PC-9 (cell line): ENCODE measurements around the gene SMARCD1. TPM values are rescaled to one million over a fixed set of nuclear protein-coding genes. Genes with fewer than 3 reads are reported as not detected.
A peak's percentile ranks its signal among the peaks of the same experiment; 100 is the strongest.

Experiments used
- BruUV-seq: library from RNA; stranded (reverse); fragments of 400-500 nt; replicated peaks from 2 replicates; lab custom pipeline; 2021; lab: Mats Ljungman, UMichigan
- CTCF ChIA-PET: fragments of 300-600 bp; sonication (Branson Sonifier 250); formaldehyde crosslinking; loops from one replicate; lab custom pipeline; 2022; ENCODE audit warnings: antibody characterized with exemption; lab: Charles Lee
- POLR2A ChIA-PET: fragments of 300-600 bp; sonication (Branson Sonifier 250); formaldehyde crosslinking; loops from one replicate; lab custom pipeline; 2022; ENCODE audit warnings: antibody characterized with exemption; ENCODE audit not compliant: unreplicated experiment; lab: Charles Lee
- DNase-seq, 2 experiments: peaks; one replicate each; pipeline versions ENCODE4 v3.0.0 to v3.0.0-alpha.2; 2015 to 2022; ENCODE audit warnings: mixed read lengths in 1 of 2
- H2AFZ ChIP-seq: fragments of 200-600 bp; sonication (generic); 2 replicates; pipeline ENCODE4 v1.8.1; 2017; ENCODE audit warnings: antibody characterized with exemption
- H3F3A ChIP-seq: fragments of 200-600 bp; sonication (generic); 2 replicates; pipeline ENCODE4 v1.8.1; 2017; ENCODE audit warnings: antibody characterized with exemption, mild to moderate bottlenecking, low read depth; ENCODE audit not compliant: insufficient read depth
- H3K27ac ChIP-seq: fragments of 200-600 bp; sonication (generic); 2 replicates; pipeline ENCODE4 v1.6.1; 2016; ENCODE audit warnings: mixed run types
- H3K27me3 ChIP-seq: fragments of 200-600 bp; sonication (generic); 2 replicates; pipeline ENCODE4 v1.6.1; 2016; ENCODE audit warnings: low read depth, mixed run types; ENCODE audit not compliant: insufficient read depth
- H3K36me3 ChIP-seq: fragments of 200-600 bp; sonication (generic); 2 replicates; pipeline ENCODE4 v1.6.1; 2016; ENCODE audit warnings: low read depth, mixed run types
- H3K4me1 ChIP-seq: fragments of 200-600 bp; sonication (generic); replicated peaks from 2 replicates; pipeline ENCODE4 v1.6.1; 2016; ENCODE audit warnings: mixed run types; ENCODE audit not compliant: insufficient read depth
- H3K4me2 ChIP-seq: fragments of 200-600 bp; sonication (generic); 2 replicates; pipeline ENCODE4 v1.6.1; 2017; ENCODE audit warnings: mixed run types
- H3K4me3 ChIP-seq: fragments of 200-600 bp; sonication (generic); 2 replicates; pipeline ENCODE4 v1.6.1; 2016; ENCODE audit warnings: mixed run types
- H3K79me2 ChIP-seq: fragments of 200-600 bp; sonication (generic); 2 replicates; pipeline ENCODE4 v1.6.1; 2017; ENCODE audit warnings: low read depth, mixed run types
- H3K9me2 ChIP-seq: fragments of 200-600 bp; sonication (generic); 2 replicates; pipeline ENCODE4 v1.8.1; 2017; ENCODE audit warnings: mild to moderate bottlenecking; ENCODE audit not compliant: insufficient read depth
- H3K9me3 ChIP-seq: fragments of 200-600 bp; sonication (generic); 2 replicates; pipeline ENCODE4 v1.8.1; 2016; ENCODE audit warnings: low read depth; ENCODE audit not compliant: insufficient read depth
- H4K20me1 ChIP-seq: fragments of 200-600 bp; sonication (generic); 2 replicates; pipeline ENCODE4 v1.8.1; 2017; ENCODE audit not compliant: insufficient read depth
- EZH2 ChIP-seq: fragments of 200-600 bp; sonication (generic); IDR thresholded peaks from 2 replicates; pipeline ENCODE4 v1.8.0; 2017; ENCODE audit warnings: antibody characterized with exemption, low read depth
- intact Hi-C: fragments of 100-400 bp; cut with micrococcal nuclease; formaldehyde crosslinking; loops from one replicate; pipeline ENCODE4 v1.10.0; 2022; ENCODE audit not compliant: unreplicated experiment
- total RNA-seq: library from RNA; stranded (reverse); gene quantifications from 2 replicates; pipeline ENCODE4 v1.2.3, GENCODE V29; 2021
- TF ChIP-seq, protein P1 (sequence below): fragments of 200-600 bp; sonication (generic); conservative IDR thresholded peaks from 2 replicates; pipeline ENCODE4 v1.6.1; 2017; ENCODE audit warnings: mixed run types, antibody characterized with exemption, mild to moderate bottlenecking, moderate library complexity

Gene SMARCD1
- total RNA-seq, 1 experiment from 2014 or later, result 48.8 TPM

DNA sequence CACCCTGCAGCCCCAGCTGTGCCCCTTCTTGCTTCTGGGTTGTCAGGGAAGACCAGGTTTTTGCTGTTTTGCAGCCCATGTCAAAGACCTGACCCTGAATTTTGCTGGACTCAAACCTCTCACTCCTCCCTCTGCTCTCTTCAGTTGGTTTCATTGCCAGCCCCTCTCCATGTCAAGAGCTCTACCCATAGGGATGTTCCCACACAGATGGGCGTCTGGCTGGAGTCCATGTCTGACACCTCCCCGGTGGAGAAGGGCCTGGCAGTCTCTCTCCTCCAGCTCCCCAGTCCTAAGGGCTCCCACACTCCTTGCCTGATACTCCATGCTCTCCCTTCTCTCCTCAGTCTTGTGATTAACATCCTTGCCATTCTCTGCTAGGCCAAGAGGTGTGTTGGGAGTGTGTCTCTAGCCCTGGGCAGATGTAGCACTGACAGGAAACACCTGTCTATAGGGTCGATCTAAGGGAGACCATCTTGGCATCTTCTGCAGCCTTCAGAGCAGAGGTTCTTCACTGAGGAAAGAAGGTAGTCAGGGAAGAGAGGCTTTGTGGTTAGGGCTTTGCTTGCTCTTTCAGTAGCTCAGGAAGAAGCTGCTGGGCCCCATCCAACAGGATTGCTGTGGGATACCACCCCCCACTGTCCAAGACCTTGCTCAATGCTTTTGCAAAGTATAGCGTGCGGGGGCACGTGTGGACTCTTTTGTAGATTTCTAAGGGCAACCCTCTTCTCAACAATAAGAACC, 23.0 kb upstream of the SMARCD1 start:
- POLR2A ChIA-PET, result interaction anchor here (0.6 to 0.7 kb wide), 2 partner anchors 99 to 221 kb away, joined by 3 to 5 read pairs; partner anchors contain the start of gene LIMA1
- BruUV-seq, result no TSS peak

GRCh38 chr12:50062728-50063460, 22.2 kb upstream of the SMARCD1 start:
- POLR2A ChIA-PET, result interaction anchor here (0.7 kb wide), 1 partner anchor 100 kb away, joined by 5 read pairs; no protein-coding TSS in a partner anchor
- no peaks in the 10 kb centered on the region for H3K9me2 ChIP-seq
- no peak overlapping the region for H3K4me3 ChIP-seq
- H3F3A ChIP-seq, result peaks cover 11% of the 10 kb centered on the region; the same call in 1 of the 2 replicates
- no TSS peak for BruUV-seq
- H3K27ac ChIP-seq, result no peak overlapping the region
- no peaks in the 10 kb centered on the region for H3K36me3 ChIP-seq
- H2AFZ ChIP-seq, result no peak overlapping the region
- no peaks in the 10 kb centered on the region for H3K9me3 ChIP-seq
- H4K20me1 ChIP-seq, result no peaks in the 10 kb centered on the region
- no peaks in the 10 kb centered on the region for H3K79me2 ChIP-seq
- CTCF ChIA-PET, result interaction anchor here (0.5 to 0.6 kb wide), 2 partner anchors 28 to 943 kb away, joined by 3 to 5 read pairs; no protein-coding TSS in a partner anchor
- peak in 1 of 2 experiments; percentile 38 for DNase-seq
- H3K27me3 ChIP-seq, result no peaks in the 10 kb centered on the region
- peaks cover 6% of the 10 kb centered on the region; the same call in 1 of the 2 replicates for H3K4me1 ChIP-seq
- no peak overlapping the region for H3K4me2 ChIP-seq
- TF ChIP-seq EZH2, result no peak
- TF ChIP-seq, protein P1, sequence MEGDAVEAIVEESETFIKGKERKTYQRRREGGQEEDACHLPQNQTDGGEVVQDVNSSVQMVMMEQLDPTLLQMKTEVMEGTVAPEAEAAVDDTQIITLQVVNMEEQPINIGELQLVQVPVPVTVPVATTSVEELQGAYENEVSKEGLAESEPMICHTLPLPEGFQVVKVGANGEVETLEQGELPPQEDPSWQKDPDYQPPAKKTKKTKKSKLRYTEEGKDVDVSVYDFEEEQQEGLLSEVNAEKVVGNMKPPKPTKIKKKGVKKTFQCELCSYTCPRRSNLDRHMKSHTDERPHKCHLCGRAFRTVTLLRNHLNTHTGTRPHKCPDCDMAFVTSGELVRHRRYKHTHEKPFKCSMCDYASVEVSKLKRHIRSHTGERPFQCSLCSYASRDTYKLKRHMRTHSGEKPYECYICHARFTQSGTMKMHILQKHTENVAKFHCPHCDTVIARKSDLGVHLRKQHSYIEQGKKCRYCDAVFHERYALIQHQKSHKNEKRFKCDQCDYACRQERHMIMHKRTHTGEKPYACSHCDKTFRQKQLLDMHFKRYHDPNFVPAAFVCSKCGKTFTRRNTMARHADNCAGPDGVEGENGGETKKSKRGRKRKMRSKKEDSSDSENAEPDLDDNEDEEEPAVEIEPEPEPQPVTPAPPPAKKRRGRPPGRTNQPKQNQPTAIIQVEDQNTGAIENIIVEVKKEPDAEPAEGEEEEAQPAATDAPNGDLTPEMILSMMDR, result no peak
- intact Hi-C loops, result no loop called here

More for the DNA sequence above, 23.0 kb upstream of the SMARCD1 start:
- Histone ChIP-seq H3K27me3 (0 out of 2 replicates have a peak, but pooled peaks cover under 1% of the 10 kb centered on the region), H3K36me3 (no peaks in the 10 kb centered on the region), H2AFZ (no peak overlapping the region), H3F3A (peaks cover 11% of the 10 kb centered on the region; the same call in 1 of the 2 replicates), H3K4me3 (no peak overlapping the region), H3K79me2 (no peaks in the 10 kb centered on the region), H4K20me1 (no peaks in the 10 kb centered on the region), H3K27ac (no peak overlapping the region), H3K4me1 (peaks cover 6% of the 10 kb centered on the region; the same call in 1 of the 2 replicates), H3K9me2 (no peaks in the 10 kb centered on the region), H3K9me3 (no peaks in the 10 kb centered on the region), H3K4me2 (no peak overlapping the region)
- CTCF ChIA-PET, result interaction anchor here (0.5 kb wide), 1 partner anchor 943 kb away, joined by 5 read pairs; no protein-coding TSS in a partner anchor
- no peak for DNase-seq
- TF ChIP-seq, protein P1, result no peak
- TF ChIP-seq EZH2, result no peak
- intact Hi-C loops, result no loop called here

- Histone ChIP-seq H3K27ac (no peak overlapping the region), H3F3A (peaks cover 11% of the 10 kb centered on the region; the same call in 1 of the 2 replicates), H3K9me2 (no peaks in the 10 kb centered on the region), H3K4me1 (peaks cover 6% of the 10 kb centered on the region; the same call in 1 of the 2 replicates), H4K20me1 (no peaks in the 10 kb centered on the region), H3K4me3 (no peak overlapping the region), H3K4me2 (no peak overlapping the region), H2AFZ (no peak overlapping the region), H3K36me3 (no peaks in the 10 kb centered on the region), H3K27me3 (no peaks in the 10 kb centered on the region), H3K9me3 (no peaks in the 10 kb centered on the region), H3K79me2 (no peaks in the 10 kb centered on the region)
- DNase-seq, result no peak
- POLR2A ChIA-PET, result no interaction called here
- CTCF ChIA-PET, result interaction anchor here (1.1 kb wide), 1 partner anchor 19 kb away, joined by 4 read pairs; no protein-coding TSS in a partner anchor
- TF ChIP-seq EZH2, result no peak
- TF ChIP-seq, protein P1, result no peak
- intact Hi-C loops, result loop anchor here (2.0 kb wide), 1 partner anchor 99 kb away; no protein-coding TSS in a partner anchor
- BruUV-seq, result no TSS peak
Observed at GRCh38 chr12:50065726-50066310, 19.3 kb upstream of the SMARCD1 start.
